ENCODE results near the gene SLC15A3. TPM values are rescaled to one million over a fixed set of nuclear protein-coding genes. Genes with fewer than 3 reads are reported as not detected.
A peak's percentile ranks its signal among the peaks of the same experiment; 100 is the strongest.

SLC15A3 gene
- total and polyA plus RNA-seq, 3 experiments from 2014 or later = 1.2 to 1.5 TPM; not detected in 1

DNA sequence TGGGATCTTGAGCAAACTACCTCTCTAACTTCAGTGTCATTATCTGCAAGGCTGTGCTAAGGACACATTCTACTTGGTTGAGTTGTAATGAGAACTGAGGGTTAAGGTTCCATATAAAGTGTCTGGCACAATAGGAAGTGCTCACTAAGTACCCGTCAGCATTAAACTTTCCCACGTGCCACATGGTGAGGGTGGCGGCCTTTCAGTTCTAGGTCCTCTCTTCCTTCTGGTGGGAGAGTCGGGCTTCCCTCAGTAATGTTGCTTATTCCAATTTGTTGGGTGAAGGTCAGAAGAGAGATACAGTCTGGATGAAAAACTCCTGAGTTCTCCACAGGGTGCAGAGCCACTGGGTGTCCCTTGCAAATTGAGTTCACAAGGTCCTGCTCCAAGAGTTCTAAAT, 14.9 kb upstream of the SLC15A3 start:
- H3K36me3 Mint-ChIP-seq = peaks cover 2 to 4% (median 4%) of the 10 kb centered on the region in 3 donors
- peaks cover 16 to 17% (median 16%) of the 10 kb centered on the region in 3 donors for H3K4me1 Mint-ChIP-seq
- no peak overlapping the region for H3K4me3 Mint-ChIP-seq
- CTCF ChIA-PET = interaction anchor here (1.0 to 2.5 kb wide), 3 partner anchors 10 to 220 kb away, joined by 3 to 7 read pairs (median 3); no protein-coding TSS in a partner anchor
- H3K36me3 ChIP-seq (ENCODE audit: insufficient read depth, low read length) = no peaks in the 10 kb centered on the region
- POLR2A ChIA-PET = interaction anchor here (0.6 to 1.6 kb wide), 2 partner anchors 114 to 162 kb away, joined by 3 read pairs; no protein-coding TSS in a partner anchor
- H3K9me3 Mint-ChIP-seq = peaks cover 0 to 2% (median 0%) of the 10 kb centered on the region in 5 donors
- no peak overlapping the region for H3K27ac Mint-ChIP-seq
- DNase-seq = no peak
- H3K27me3 ChIP-seq (ENCODE audit: insufficient read depth, low read length, poor library complexity, severe bottlenecking) = no peaks in the 10 kb centered on the region
- H3K4me3 ChIP-seq (ENCODE audit: low read length) = no peak overlapping the region
- H3K27ac ChIP-seq (ENCODE audit: low read depth, low read length) = no peak overlapping the region
- H3K9me3 ChIP-seq (ENCODE audit: low read length) = no peaks in the 10 kb centered on the region
- H3K27me3 Mint-ChIP-seq = peaks cover 0 to 3% of the 10 kb centered on the region in 2 donors
- peaks cover 14% of the 10 kb centered on the region for H3K4me1 ChIP-seq (ENCODE audit: insufficient read depth, low read length)

DNA sequence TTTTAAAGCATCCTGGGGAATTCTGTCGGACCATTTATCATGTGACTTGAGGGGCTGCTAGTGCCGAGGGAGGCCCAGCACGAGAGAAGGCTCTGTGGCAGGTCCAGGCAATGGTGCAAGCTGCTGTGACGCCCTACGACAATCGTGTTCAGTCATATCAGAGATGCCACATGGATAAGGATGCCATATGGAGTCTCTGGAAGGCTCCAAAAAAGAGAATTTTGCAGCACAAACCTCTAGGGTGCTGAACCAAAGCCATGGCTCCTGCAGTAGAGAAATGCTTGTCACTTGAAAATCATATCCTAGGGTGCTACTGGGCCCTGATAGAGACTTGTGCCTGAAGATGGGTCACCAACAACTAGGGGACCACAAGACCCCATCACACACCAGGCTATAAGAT, 12.8 kb upstream of the SLC15A3 start:
- POLR2A ChIA-PET = no interaction called here
- Mint-ChIP-seq H3K9me3 (peaks cover 0 to 2% (median 0%) of the 10 kb centered on the region in 5 donors), H3K36me3 (peaks cover 0 to 4% (median 2%) of the 10 kb centered on the region in 3 donors), H3K4me1 (no peaks in the 10 kb centered on the region), H3K27me3 (peaks cover 8 to 9% of the 10 kb centered on the region in 2 donors), H3K27ac (no peak overlapping the region), H3K4me3 (no peak overlapping the region)
- Histone ChIP-seq H3K4me3 (ENCODE audit: low read length) (no peak overlapping the region), H3K4me1 (ENCODE audit: insufficient read depth, low read length) (no peaks in the 10 kb centered on the region), H3K27me3 (ENCODE audit: insufficient read depth, low read length, poor library complexity, severe bottlenecking) (no peaks in the 10 kb centered on the region), H3K36me3 (ENCODE audit: insufficient read depth, low read length) (no peaks in the 10 kb centered on the region), H3K27ac (ENCODE audit: low read depth, low read length) (no peak overlapping the region), H3K9me3 (ENCODE audit: low read length) (no peaks in the 10 kb centered on the region)
- CTCF ChIA-PET = interaction anchor here (1.5 kb wide), 1 partner anchor 161 kb away, joined by 4 read pairs; no protein-coding TSS in a partner anchor
- DNase-seq = no peak

DNA sequence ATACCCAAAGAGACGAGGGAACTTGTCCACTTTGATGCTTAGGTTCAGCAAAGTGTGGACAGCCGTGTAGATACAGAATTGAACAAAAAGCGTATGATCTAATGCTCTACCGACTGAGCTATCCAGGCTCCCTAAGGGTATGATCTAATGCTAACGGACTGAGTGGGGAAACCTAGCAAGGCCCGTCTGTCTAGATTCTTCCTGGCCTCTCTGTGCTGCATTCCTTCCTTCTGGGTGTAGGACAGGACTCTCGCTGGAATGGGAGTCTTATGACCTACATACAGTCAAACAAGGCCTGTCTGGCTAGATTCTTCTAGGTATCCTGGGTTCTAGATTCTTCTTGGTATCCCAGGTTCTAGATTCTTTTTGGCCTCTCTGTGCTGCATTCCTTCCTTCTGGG, 8.4 kb upstream of the SLC15A3 start:
- CTCF ChIA-PET = interaction anchor here (1.9 kb wide), 1 partner anchor 10 kb away, joined by 5 read pairs; no protein-coding TSS in a partner anchor
- Mint-ChIP-seq H3K4me1 (no peaks in the 10 kb centered on the region), H3K9me3 (no peaks in the 10 kb centered on the region), H3K27ac (no peak overlapping the region), H3K27me3 (peaks cover 8 to 13% of the 10 kb centered on the region in 2 donors), H3K4me3 (no peak overlapping the region), H3K36me3 (no peaks in the 10 kb centered on the region)
- H3K27me3 ChIP-seq (ENCODE audit: insufficient read depth, low read length, poor library complexity, severe bottlenecking) = no peaks in the 10 kb centered on the region
- DNase-seq = no peak
- no peak overlapping the region for H3K27ac ChIP-seq (ENCODE audit: low read depth, low read length)
- H3K4me1 ChIP-seq (ENCODE audit: insufficient read depth, low read length) = no peaks in the 10 kb centered on the region
- POLR2A ChIA-PET = interaction anchor here (0.6 kb wide), 1 partner anchor 121 kb away, joined by 3 read pairs; no protein-coding TSS in a partner anchor
- no peaks in the 10 kb centered on the region for H3K36me3 ChIP-seq (ENCODE audit: insufficient read depth, low read length)
- H3K4me3 ChIP-seq (ENCODE audit: low read length) = no peak overlapping the region
- no peaks in the 10 kb centered on the region for H3K9me3 ChIP-seq (ENCODE audit: low read length)

DNA sequence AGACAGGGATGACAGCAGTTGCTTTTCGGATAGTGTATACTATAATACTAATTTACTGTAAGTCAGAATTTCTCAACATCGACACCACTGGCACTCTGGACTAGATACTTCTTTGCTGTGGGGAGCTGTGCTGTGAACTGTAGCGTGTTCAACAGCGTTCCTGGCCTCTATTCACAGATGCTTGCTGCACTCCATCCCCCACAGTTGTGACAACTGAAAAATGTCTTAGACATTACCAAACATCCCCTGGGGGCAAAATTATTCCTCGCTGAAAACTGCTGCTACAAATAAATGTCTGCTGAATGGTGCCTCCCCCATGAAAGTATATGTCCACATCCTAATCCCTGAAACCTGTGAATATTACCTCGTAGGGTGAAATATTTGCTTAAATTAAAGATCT, 7.5 kb upstream of the SLC15A3 start:
- CTCF ChIA-PET = interaction anchor here (1.9 kb wide), 1 partner anchor 10 kb away, joined by 5 read pairs; no protein-coding TSS in a partner anchor
- POLR2A ChIA-PET = no interaction called here
- H3K9me3 Mint-ChIP-seq = no peaks in the 10 kb centered on the region

DNA sequence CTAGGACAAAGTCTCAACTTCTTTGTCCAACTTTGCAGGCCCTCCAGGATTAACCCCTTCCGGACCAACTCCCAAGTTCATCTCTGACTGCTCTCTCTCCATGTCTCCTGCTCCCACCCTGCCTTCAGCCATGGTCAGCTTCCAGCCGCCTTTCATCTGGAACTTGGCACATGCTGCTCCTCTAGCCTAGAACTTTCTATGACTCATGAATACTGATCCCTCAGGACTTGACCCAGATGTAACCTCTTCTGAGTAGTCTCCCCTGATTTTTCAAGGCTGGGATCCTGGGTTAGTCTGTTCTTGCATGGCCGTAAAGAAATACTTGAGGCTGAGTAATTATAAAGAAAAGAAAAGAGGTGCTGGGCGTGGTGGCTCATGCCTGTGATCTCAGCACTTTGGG, 5.2 kb upstream of the SLC15A3 start:
- DNase-seq = no peak
- Histone ChIP-seq H3K27ac (ENCODE audit: low read depth, low read length) (no peak overlapping the region), H3K9me3 (ENCODE audit: low read length) (no peaks in the 10 kb centered on the region), H3K4me1 (ENCODE audit: insufficient read depth, low read length) (peaks cover 8% of the 10 kb centered on the region), H3K36me3 (ENCODE audit: insufficient read depth, low read length) (no peaks in the 10 kb centered on the region), H3K27me3 (ENCODE audit: insufficient read depth, low read length, poor library complexity, severe bottlenecking) (no peaks in the 10 kb centered on the region), H3K4me3 (ENCODE audit: low read length) (no peak overlapping the region)
- H3K27me3 Mint-ChIP-seq = peaks cover 13 to 19% of the 10 kb centered on the region in 2 donors
- no peaks in the 10 kb centered on the region for H3K9me3 Mint-ChIP-seq
- ChIA-PET POLR2A (no interaction called here), CTCF (interaction anchor here (0.7 kb wide), 1 partner anchor 231 kb away, joined by 3 read pairs; no protein-coding TSS in a partner anchor)
- H3K4me3 Mint-ChIP-seq = no peak overlapping the region
- H3K36me3 Mint-ChIP-seq = no peaks in the 10 kb centered on the region
- peak overlapping the region in 2 of 8 donors; percentile 19 to 35 for H3K27ac Mint-ChIP-seq
- H3K4me1 Mint-ChIP-seq = peaks cover 9% of the 10 kb centered on the region in 3 donors

More for the DNA sequence above, 7.5 kb upstream of the SLC15A3 start:
- Histone ChIP-seq H3K27ac (ENCODE audit: low read depth, low read length) (no peak overlapping the region), H3K4me3 (ENCODE audit: low read length) (no peak overlapping the region), H3K9me3 (ENCODE audit: low read length) (no peaks in the 10 kb centered on the region), H3K4me1 (ENCODE audit: insufficient read depth, low read length) (no peaks in the 10 kb centered on the region), H3K27me3 (ENCODE audit: insufficient read depth, low read length, poor library complexity, severe bottlenecking) (no peaks in the 10 kb centered on the region), H3K36me3 (ENCODE audit: insufficient read depth, low read length) (no peaks in the 10 kb centered on the region)
- no peak overlapping the region for H3K4me3 Mint-ChIP-seq
- no peak for DNase-seq
- H3K36me3 Mint-ChIP-seq = no peaks in the 10 kb centered on the region
- no peaks in the 10 kb centered on the region for H3K4me1 Mint-ChIP-seq
- H3K27ac Mint-ChIP-seq = no peak overlapping the region
- H3K27me3 Mint-ChIP-seq = peaks cover 8 to 13% of the 10 kb centered on the region in 2 donors

DNA sequence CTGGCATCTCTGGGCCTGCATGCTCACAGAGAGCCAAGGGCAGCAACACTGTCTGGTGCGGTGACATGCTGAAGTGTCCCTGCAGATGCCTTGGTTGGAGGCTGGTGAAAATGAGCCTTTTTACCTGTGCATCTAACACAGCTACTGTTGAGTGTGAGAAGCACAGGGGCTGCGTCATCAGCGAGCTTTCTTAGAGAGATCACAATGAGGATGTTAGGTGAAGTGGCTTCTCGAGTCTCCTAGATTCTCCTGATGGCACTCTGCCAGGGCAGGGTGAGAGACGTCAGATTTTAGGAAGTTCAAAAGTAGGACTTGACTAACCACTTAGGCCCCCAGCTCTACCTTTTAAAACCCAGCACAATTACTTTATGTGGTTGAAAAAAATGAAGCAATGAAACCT, 3.6 kb upstream of the SLC15A3 start:
- H3K9me3 Mint-ChIP-seq = no peaks in the 10 kb centered on the region
- DNase-seq = no peak
- CTCF ChIA-PET = interaction anchor here (1.9 kb wide), 1 partner anchor 16 kb away, joined by 4 read pairs; the partner anchor contains the start of gene CD6
- POLR2A ChIA-PET = no interaction called here
- H3K27ac ChIP-seq (ENCODE audit: low read depth, low read length) = no peak overlapping the region
- peaks cover 16% of the 10 kb centered on the region in 2 donors for H3K27me3 Mint-ChIP-seq
- no peak overlapping the region for H3K4me3 Mint-ChIP-seq
- no peaks in the 10 kb centered on the region for H3K36me3 ChIP-seq (ENCODE audit: insufficient read depth, low read length)
- peaks cover 10 to 17% (median 13%) of the 10 kb centered on the region in 3 donors for H3K4me1 Mint-ChIP-seq
- H3K27me3 ChIP-seq (ENCODE audit: insufficient read depth, low read length, poor library complexity, severe bottlenecking) = no peaks in the 10 kb centered on the region
- H3K36me3 Mint-ChIP-seq = no peaks in the 10 kb centered on the region
- no peak overlapping the region for H3K4me3 ChIP-seq (ENCODE audit: low read length)
- no peaks in the 10 kb centered on the region for H3K9me3 ChIP-seq (ENCODE audit: low read length)
- H3K4me1 ChIP-seq (ENCODE audit: insufficient read depth, low read length) = peaks cover 9% of the 10 kb centered on the region
- peak overlapping the region in 1 of 8 donors; percentile 26 for H3K27ac Mint-ChIP-seq

DNA sequence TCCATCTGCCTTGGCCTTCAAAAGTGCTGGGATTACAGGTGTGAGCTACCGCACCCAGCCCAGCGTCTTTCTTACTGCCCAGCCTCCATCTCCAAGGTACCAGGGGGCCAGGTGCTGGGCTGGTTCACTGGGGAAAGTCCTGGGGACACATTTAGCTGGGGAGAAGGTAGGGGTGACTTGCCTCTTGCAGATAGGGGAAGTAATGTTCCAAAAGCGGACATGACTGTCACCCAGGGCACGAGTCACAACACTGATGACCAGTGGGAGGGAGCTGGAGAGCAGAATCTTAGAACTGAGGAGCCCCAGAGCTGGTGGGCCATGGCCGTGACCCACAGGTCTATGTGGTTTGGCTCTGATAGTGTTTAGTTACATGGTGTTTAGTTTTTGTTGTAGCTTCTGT, 2.4 kb upstream of the SLC15A3 start:
- Histone ChIP-seq H3K27ac (ENCODE audit: low read depth, low read length) (no peak overlapping the region), H3K4me1 (ENCODE audit: insufficient read depth, low read length) (peaks cover 16% of the 10 kb centered on the region), H3K36me3 (ENCODE audit: insufficient read depth, low read length) (no peaks in the 10 kb centered on the region), H3K27me3 (ENCODE audit: insufficient read depth, low read length, poor library complexity, severe bottlenecking) (no peaks in the 10 kb centered on the region), H3K4me3 (ENCODE audit: low read length) (no peak overlapping the region), H3K9me3 (ENCODE audit: low read length) (no peaks in the 10 kb centered on the region)
- ChIA-PET CTCF (interaction anchor here (1.3 to 1.9 kb wide), 3 partner anchors 11 to 17 kb away, joined by 4 read pairs; partner anchors contain the start of gene CD6), POLR2A (no interaction called here)
- H3K27ac Mint-ChIP-seq = no peak overlapping the region
- no peaks in the 10 kb centered on the region for H3K36me3 Mint-ChIP-seq
- no peaks in the 10 kb centered on the region for H3K9me3 Mint-ChIP-seq
- H3K4me1 Mint-ChIP-seq = peaks cover 10 to 21% (median 13%) of the 10 kb centered on the region in 3 donors
- DNase-seq = no peak
- H3K4me3 Mint-ChIP-seq = no peak overlapping the region
- H3K27me3 Mint-ChIP-seq = peaks cover 18 to 22% of the 10 kb centered on the region in 2 donors

DNA sequence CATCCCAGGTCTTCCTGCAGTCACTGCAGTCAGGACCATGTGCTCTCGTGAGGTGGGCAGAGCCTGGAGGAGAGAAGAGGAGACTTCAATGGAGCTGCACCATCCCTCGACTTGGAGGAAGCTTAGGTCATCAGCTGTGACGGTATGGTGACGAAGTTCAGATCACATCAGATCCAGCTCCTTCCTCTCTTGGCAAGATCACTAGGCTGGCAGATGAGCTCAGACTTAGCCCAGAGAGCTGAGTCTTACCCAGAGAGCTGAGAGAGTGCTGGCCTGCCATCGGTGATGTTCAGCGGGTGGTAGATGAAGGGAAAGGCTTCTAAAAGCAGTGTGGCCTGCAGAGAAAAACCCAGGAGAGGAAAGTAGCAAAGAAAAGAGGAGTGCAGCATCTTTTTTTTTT, 1.8 kb upstream of the SLC15A3 start:
- H3K4me3 Mint-ChIP-seq = no peak overlapping the region
- Histone ChIP-seq H3K4me1 (ENCODE audit: insufficient read depth, low read length) (peaks cover 16% of the 10 kb centered on the region), H3K4me3 (ENCODE audit: low read length) (no peak overlapping the region), H3K27me3 (ENCODE audit: insufficient read depth, low read length, poor library complexity, severe bottlenecking) (no peaks in the 10 kb centered on the region), H3K27ac (ENCODE audit: low read depth, low read length) (no peak overlapping the region), H3K9me3 (ENCODE audit: low read length) (no peaks in the 10 kb centered on the region), H3K36me3 (ENCODE audit: insufficient read depth, low read length) (no peaks in the 10 kb centered on the region)
- H3K27me3 Mint-ChIP-seq = peaks cover 19 to 23% of the 10 kb centered on the region in 2 donors
- H3K4me1 Mint-ChIP-seq = peaks cover 10 to 21% (median 13%) of the 10 kb centered on the region in 3 donors
- CTCF ChIA-PET = interaction anchor here (0.9 to 1.4 kb wide), 4 partner anchors 11 to 136 kb away, joined by 3 to 4 read pairs (median 4); no protein-coding TSS in a partner anchor
- H3K36me3 Mint-ChIP-seq = no peaks in the 10 kb centered on the region
- POLR2A ChIA-PET = no interaction called here
- DNase-seq = no peak
- no peaks in the 10 kb centered on the region for H3K9me3 Mint-ChIP-seq
- H3K27ac Mint-ChIP-seq = peak overlapping the region in 1 of 8 donors; percentile 37
